IPS DF 6.9 (cell line): ENCODE data around the gene OIT3.

Source experiments
- DNase-seq: peaks from one replicate; pipeline ENCODE4 v3.0.0-alpha.2; 2013; ENCODE audit warnings: low read depth, low spot score
- H3K27ac ChIP-seq: one replicate; pipeline ENCODE4 v1.5.1; 2013; ENCODE audit warnings: low read length, control low read depth
- H3K27me3 ChIP-seq: 2 replicates; pipeline ENCODE4 v1.6.1; 2013; ENCODE audit warnings: mild to moderate bottlenecking, low read length; ENCODE audit not compliant: control insufficient read depth, insufficient read depth
- H3K36me3 ChIP-seq: 2 replicates; pipeline ENCODE4 v1.6.1; 2013; ENCODE audit warnings: low read length; ENCODE audit not compliant: control insufficient read depth, insufficient read depth
- H3K4me1 ChIP-seq: 2 replicates; pipeline ENCODE4 v1.6.1; 2013; ENCODE audit warnings: low read length; ENCODE audit not compliant: control insufficient read depth, insufficient read depth
- H3K4me3 ChIP-seq: 2 replicates; pipeline ENCODE4 v1.5.1; 2013; ENCODE audit warnings: mild to moderate bottlenecking, low read length
- H3K9me3 ChIP-seq: 2 replicates; pipeline ENCODE4 v1.6.1; 2013; ENCODE audit warnings: low read length, inconsistent platforms; ENCODE audit not compliant: control insufficient read depth, insufficient read depth
- WGBS: extraction: QIAGEN DNeasy Blood & Tissue Kit; methylation state at CpG from one replicate; pipeline ENCODE4 v1.1.7; 2013; ENCODE audit warnings: mixed read lengths, missing lambda C conversion rate; ENCODE audit not compliant: insufficient read length, insufficient coverage; 5-methylcytosine and 5-hydroxymethylcytosine counted together

OIT3 gene

DNA sequence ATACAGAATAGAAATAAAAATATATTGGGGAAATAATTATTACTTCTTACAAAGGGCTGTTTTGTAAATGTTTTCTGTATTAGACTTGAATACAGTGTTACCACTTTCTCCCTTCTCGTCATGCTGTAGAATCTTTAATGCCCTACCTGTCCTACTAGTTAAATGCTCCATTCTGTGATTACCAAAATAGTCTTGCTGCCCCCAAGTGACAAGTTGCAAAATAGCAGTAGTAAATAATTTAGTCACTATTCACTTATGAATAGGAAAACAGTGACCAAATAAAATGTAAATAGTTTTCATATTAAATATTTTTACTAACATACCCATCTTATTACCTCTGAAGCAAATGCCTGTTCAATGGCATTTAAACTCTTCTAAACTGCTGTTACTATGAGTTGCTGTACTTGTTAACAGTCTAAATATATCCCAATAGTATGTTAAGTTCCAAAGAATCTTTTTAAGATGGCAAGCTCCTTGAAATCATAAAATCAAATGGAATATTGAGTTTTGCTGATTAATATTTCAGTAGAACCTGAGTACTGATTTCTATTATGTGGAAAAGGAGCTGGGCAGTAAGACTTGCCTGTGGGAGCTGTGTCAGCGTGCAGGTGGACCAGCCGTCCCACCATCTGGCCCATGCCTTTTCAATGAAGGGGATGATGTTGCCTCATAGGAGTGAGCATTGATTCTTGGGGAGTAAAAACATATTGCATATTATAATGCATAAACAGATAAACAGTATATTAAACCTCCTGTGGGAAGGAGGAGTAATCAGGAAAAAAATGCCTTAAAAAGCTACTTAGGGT lies 18.1 kb upstream of the OIT3 start:
- DNase-seq: no peak
- no peak overlapping the region for H3K4me3 ChIP-seq
- H3K36me3 ChIP-seq: no peaks in the 10 kb centered on the region; the same call in 1 of the 2 replicates
- H3K27me3 ChIP-seq: no peaks in the 10 kb centered on the region
- WGBS: no CpG with 5 or more reads among the region's 3 CpGs
- no peak overlapping the region for H3K27ac ChIP-seq
- no peaks in the 10 kb centered on the region for H3K4me1 ChIP-seq
- no peaks in the 10 kb centered on the region for H3K9me3 ChIP-seq

DNA sequence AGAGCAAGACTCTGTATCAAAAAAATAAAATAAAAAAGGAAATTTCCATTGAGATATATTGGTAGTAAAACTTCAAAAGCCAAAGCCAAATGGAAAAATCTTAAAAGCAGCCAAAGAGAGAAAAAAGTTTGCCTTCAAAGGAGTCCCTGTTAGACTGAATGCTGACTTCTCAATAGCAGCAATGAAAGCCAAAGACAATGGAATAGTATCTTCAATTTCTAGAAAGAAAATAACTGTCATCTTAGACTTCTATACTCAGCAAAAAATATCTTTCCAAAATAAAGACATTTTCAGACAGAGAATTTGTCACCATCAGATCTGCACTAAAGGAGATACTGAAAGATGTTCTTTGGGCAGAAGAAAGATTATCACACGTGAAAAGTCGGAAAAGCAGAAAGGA lies 14.3 kb upstream of the OIT3 start:
- H3K27ac ChIP-seq: no peak overlapping the region
- no peaks in the 10 kb centered on the region for H3K36me3 ChIP-seq
- H3K27me3 ChIP-seq: no peaks in the 10 kb centered on the region
- no CpG with 5 or more reads among the region's 2 CpGs for WGBS
- no peaks in the 10 kb centered on the region for H3K9me3 ChIP-seq
- no peaks in the 10 kb centered on the region for H3K4me1 ChIP-seq
- no peak overlapping the region for H3K4me3 ChIP-seq
- DNase-seq: no peak

DNA sequence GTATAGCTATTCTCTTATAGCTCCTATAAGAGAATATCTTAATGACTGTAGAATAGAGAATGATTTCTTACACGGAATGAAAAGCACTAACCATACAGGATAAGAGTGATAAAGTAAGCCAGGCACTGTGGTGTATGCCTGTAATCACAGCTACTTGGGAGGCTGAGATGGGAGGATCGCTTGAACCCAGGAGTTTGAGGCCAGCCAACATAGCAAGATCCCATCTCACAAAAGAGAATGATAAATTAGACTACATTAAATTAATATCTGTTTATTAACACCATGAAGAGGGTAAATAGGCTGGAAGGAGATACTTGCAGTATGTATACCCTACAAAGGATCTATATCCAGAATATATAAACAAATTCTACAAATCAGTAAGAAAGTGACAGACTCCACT lies 12.2 kb upstream of the OIT3 start:
- H3K27me3 ChIP-seq: no peaks in the 10 kb centered on the region
- H3K9me3 ChIP-seq: no peaks in the 10 kb centered on the region
- no peak overlapping the region for H3K4me3 ChIP-seq
- H3K36me3 ChIP-seq: no peaks in the 10 kb centered on the region
- no peak overlapping the region for H3K27ac ChIP-seq
- no CpG with 5 or more reads among the region's 2 CpGs for WGBS
- DNase-seq: no peak
- peaks cover 2% of the 10 kb centered on the region; the same call in 1 of the 2 replicates for H3K4me1 ChIP-seq

DNA sequence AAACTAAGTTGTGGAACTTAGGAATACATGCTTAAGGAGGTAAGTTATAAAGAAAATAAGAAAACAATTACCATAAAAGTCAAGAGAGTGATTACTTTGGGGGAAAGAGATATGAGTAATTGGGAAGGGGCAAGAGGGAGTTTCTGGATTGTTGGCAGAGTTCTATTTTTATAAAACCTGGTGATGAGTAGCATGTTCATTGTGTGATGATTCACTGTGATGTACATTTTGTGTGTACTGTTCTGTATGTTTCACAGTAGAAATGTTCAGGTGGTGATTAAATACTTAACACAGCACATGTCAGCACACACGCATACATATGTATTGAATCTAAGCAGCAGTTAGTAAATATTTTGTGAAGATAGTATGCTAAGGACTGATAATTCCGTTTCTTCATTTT lies 9.7 kb upstream of the OIT3 start:
- no peak for DNase-seq
- no CpG with 5 or more reads among the region's 2 CpGs for WGBS
- Histone ChIP-seq H3K4me1 (peaks cover 4% of the 10 kb centered on the region; the same call in 1 of the 2 replicates), H3K27ac (no peak overlapping the region), H3K9me3 (no peaks in the 10 kb centered on the region), H3K4me3 (no peak overlapping the region), H3K27me3 (no peaks in the 10 kb centered on the region), H3K36me3 (peaks cover 4% of the 10 kb centered on the region; the same call in 1 of the 2 replicates)

DNA sequence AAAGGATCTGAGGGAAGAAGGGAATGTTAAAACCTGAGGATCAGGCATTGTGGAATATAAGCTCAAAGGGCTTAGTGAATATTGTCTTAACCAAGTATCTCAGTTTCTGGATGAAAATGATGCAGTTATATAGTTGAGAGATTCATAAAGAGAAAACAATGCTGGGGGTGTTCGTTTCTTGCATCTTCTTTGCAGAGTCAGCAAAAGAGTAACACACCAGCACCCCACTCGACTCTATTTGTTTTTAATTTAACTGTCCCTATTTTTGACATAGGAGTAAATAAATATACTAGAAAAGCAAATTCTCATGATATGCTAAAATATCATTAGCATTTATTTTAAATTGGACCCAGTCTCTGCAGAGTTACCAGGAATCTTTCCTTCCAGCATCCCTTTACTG lies 7.6 kb upstream of the OIT3 start:
- Histone ChIP-seq H3K4me3 (no peak overlapping the region), H3K27ac (no peak overlapping the region), H3K36me3 (peaks cover 4% of the 10 kb centered on the region; the same call in 1 of the 2 replicates), H3K9me3 (no peaks in the 10 kb centered on the region), H3K4me1 (peaks cover 4% of the 10 kb centered on the region; the same call in 1 of the 2 replicates), H3K27me3 (no peaks in the 10 kb centered on the region)
- DNase-seq: no peak
- WGBS: no CpG with 5 or more reads among the region's 2 CpGs

DNA sequence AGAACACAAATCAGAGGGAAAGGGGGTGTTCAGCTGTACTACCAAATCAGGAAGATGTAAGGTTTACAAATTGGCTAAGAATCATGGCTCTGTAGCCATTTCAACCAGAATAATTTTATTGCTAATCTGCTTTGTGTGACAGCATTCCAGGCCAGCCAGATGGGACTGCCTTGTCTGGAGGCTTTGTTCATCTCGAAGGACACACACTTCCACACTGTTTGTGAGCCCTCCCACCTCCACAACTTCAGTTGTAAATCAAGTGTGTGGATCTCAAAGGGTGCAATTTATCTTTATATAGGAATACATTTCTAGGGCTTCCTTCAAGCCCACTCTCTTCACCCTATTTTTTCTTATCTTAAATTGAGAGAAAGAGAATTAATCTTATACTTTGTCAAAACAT lies 6.9 kb upstream of the OIT3 start:
- Histone ChIP-seq H3K9me3 (no peaks in the 10 kb centered on the region), H3K27me3 (no peaks in the 10 kb centered on the region), H3K27ac (peak overlapping the region; percentile 83), H3K4me1 (peaks cover 4% of the 10 kb centered on the region; the same call in 1 of the 2 replicates), H3K36me3 (peaks cover 4% of the 10 kb centered on the region; the same call in 1 of the 2 replicates), H3K4me3 (no peak overlapping the region)
- WGBS: no CpG with 5 or more reads among the region's 1 CpG
- no peak for DNase-seq

DNA sequence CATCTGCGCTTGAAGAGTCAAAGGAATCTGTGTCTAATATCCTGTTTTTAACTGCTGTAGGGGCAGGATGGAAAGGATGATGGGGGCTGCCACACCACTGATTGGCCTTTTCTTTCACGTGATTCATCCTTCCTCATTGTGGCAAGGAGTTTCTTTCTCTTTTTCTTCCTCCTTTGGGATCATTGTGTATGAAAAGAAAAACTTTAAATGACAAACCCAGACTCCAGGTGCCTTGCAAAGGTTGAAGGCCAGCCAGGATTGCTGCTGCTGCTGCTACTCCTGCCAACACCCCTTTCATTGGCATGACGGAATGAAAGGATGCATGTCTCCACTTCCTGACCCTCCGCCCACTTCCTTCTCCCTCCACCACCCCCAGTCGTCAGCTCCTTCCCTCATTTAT lies 6.5 kb upstream of the OIT3 start:
- Histone ChIP-seq H3K4me1 (peaks cover 4% of the 10 kb centered on the region; the same call in 1 of the 2 replicates), H3K27ac (peak overlapping the region; percentile 83), H3K27me3 (no peaks in the 10 kb centered on the region), H3K4me3 (no peak overlapping the region), H3K9me3 (no peaks in the 10 kb centered on the region), H3K36me3 (peaks cover 4% of the 10 kb centered on the region; the same call in 1 of the 2 replicates)
- WGBS: no CpG with 5 or more reads among the region's 5 CpGs
- peak; percentile 41 for DNase-seq

DNA sequence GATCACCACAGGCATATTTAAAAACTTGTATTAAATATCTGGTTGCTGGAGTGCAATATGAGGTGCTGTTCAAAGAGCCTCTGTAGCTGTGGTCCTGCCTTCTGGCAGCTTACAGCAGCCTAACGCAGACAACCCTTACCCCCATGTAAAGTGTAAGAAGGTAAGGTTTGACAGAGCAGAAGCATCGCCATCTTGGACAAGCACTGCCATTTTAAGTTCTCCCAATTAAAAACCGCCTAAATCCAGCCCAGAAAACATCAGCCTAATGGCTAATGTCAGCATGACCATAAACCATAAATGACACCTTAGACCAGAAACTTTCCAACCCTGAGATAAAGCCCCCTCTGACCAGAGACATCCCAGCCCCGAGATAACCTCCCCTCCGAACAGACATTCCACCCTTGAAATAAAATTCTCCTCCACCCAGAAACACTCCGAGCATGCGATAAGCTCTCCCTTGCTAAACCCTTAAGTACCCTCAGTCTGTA lies 5.3 kb upstream of the OIT3 start:
- WGBS: no CpG with 5 or more reads among the region's 7 CpGs
- peaks cover 4% of the 10 kb centered on the region; the same call in 1 of the 2 replicates for H3K4me1 ChIP-seq
- H3K36me3 ChIP-seq: peaks cover 4% of the 10 kb centered on the region; the same call in 1 of the 2 replicates
- no peaks in the 10 kb centered on the region for H3K27me3 ChIP-seq
- H3K27ac ChIP-seq: no peak overlapping the region
- no peak overlapping the region for H3K4me3 ChIP-seq
- no peak for DNase-seq
- no peaks in the 10 kb centered on the region for H3K9me3 ChIP-seq

DNA sequence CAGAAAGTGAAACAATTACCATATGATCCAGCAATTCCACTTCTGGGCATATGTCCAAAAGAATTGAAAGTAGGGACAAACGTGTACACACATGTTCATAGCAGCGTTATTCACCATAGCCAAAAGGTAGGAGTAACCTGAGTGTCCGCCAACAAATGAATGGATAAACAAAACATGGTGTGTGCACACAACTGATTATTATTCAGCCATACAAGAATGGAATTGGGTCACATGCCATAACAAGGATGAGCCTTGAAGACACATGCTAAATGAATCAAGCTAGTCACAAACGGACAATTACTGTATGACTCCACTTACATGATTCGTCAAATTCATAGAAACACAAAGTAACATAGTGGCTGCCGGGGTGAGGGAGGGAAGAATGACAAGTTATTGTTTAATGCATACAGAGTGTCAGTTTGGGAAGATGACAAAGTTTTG lies 4.1 kb upstream of the OIT3 start:
- Histone ChIP-seq H3K4me3 (no peak overlapping the region), H3K27ac (no peak overlapping the region), H3K9me3 (no peaks in the 10 kb centered on the region), H3K27me3 (no peaks in the 10 kb centered on the region), H3K36me3 (peaks cover 4% of the 10 kb centered on the region; the same call in 1 of the 2 replicates), H3K4me1 (peaks cover 4% of the 10 kb centered on the region; the same call in 1 of the 2 replicates)
- DNase-seq: no peak
- no CpG with 5 or more reads among the region's 6 CpGs for WGBS

DNA sequence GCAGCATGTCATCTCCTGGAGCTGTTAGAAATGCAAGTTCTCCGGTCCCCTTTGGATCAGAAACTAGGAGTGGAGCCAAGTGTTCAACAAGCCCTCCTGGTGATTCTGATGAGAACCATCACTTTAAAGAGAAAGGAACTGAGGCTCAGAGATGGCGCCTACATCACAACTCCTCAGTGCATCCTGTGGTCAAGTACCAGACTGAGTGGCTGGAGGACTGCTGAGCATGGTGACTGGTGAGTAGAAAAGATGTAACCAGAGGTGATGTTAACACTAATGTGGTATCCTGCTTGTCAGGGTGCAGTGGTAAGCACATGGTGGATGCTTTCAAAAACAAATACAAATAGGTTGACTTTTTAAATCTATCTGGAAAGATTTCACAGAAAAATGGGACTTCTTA lies 3.5 kb upstream of the OIT3 start:
- Histone ChIP-seq H3K27me3 (no peaks in the 10 kb centered on the region), H3K27ac (no peak overlapping the region), H3K9me3 (no peaks in the 10 kb centered on the region), H3K4me1 (peaks cover 4% of the 10 kb centered on the region; the same call in 1 of the 2 replicates), H3K36me3 (peaks cover 4% of the 10 kb centered on the region; the same call in 1 of the 2 replicates), H3K4me3 (no peak overlapping the region)
- DNase-seq: no peak
- no CpG with 5 or more reads among the region's 2 CpGs for WGBS
